GM12878 (cell line): Measurements from ENCODE around the gene CA11.

Source experiments
- BACH1 ChIP-seq: fragments of 450-650 bp; IDR thresholded peaks from 2 replicates; pipeline ENCODE4 v1.6.1; 2017; ENCODE audit warnings: mild to moderate bottlenecking, borderline replicate concordance
- BRCA1 ChIP-seq: IDR thresholded peaks from 2 replicates; pipeline ENCODE4 v1.6.1; 2011; ENCODE audit warnings: low read depth, low read length, improper control_type of control experiment
- CHD1 ChIP-seq: IDR thresholded peaks from 2 replicates; pipeline ENCODE4 v1.6.1; 2012; ENCODE audit warnings: low read depth, low read length, improper control_type of control experiment
- CTCF ChIP-seq, 3 experiments: IDR thresholded peaks in 2 of 3; conservative IDR thresholded peaks in 1 of 3; 2 replicates each; pipeline ENCODE4 v1.5.1; 2011; ENCODE audit warnings: low read depth in 3 of 3, low read length in 3 of 3, mild to moderate bottlenecking in 3 of 3, control low read depth in 2 of 3, moderate library complexity in 2 of 3, inconsistent platforms in 1 of 3, mixed read lengths in 1 of 3; ENCODE audit not compliant: control insufficient read depth in 2 of 3, insufficient read depth in 1 of 3; ENCODE audit errors: extremely low read depth in 1 of 3
- FOS ChIP-seq: IDR thresholded peaks from 3 replicates; pipeline ENCODE4 v1.6.1; 2011; ENCODE audit warnings: borderline replicate concordance; ENCODE audit not compliant: insufficient read length; ENCODE audit errors: extremely low read depth
- GATAD2B ChIP-seq: fragments of 450-650 bp; conservative IDR thresholded peaks from 2 replicates; pipeline ENCODE4 v1.6.1; 2017; ENCODE audit warnings: low read depth, mild to moderate bottlenecking, moderate library complexity
- HDAC2 ChIP-seq: fragments of 200-600 bp; sonication (generic); IDR thresholded peaks from 2 replicates; pipeline ENCODE4 v1.6.1; 2017
- RAD21 ChIP-seq: IDR thresholded peaks from 2 replicates; pipeline ENCODE4 v1.6.1; 2011; ENCODE audit warnings: mild to moderate bottlenecking, low read depth, low read length, moderate library complexity; ENCODE audit not compliant: insufficient read depth
- USF2 ChIP-seq: IDR thresholded peaks from 2 replicates; pipeline ENCODE4 v1.6.1; 2011; ENCODE audit warnings: low read depth, low read length, improper control_type of control experiment, borderline replicate concordance

- TF ChIP-seq CTCF (IDR thresholded peaks at IDR 0.05 in 2 of 3, conservative IDR thresholded peaks at IDR 0.05 in 1 of 3; ENCODE audit: control insufficient read depth in 2 of 3, extremely low read depth in 1 of 3, insufficient read depth in 1 of 3, low read depth in 3 of 3, low read length in 3 of 3): no peak
- TF ChIP-seq CHD1: no peak
- peak; percentile 83; the same call in 1 of the 2 replicates for TF ChIP-seq BACH1
- TF ChIP-seq GATAD2B: peak; percentile 68; the same call in 1 of the 2 replicates
- TF ChIP-seq FOS: no peak
- no peak for TF ChIP-seq HDAC2
- no peak for TF ChIP-seq RAD21
- TF ChIP-seq BRCA1: no peak
- TF ChIP-seq USF2: peak; percentile 89
These were observed 11.3 kb downstream of the CA11 start for GRCh38 chr19:48634424-48635262.
